KMS-11 (cell line): Measurements from ENCODE around the gene TMEM98.

Experiments used
- H2AFZ ChIP-seq: fragments of 200-600 bp; sonication (generic); 2 replicates; pipeline ENCODE4 v1.6.1; 2016; ENCODE audit warnings: antibody characterized with exemption, mixed run types, low read depth
- H3K27ac ChIP-seq: fragments of 200-600 bp; sonication (generic); 2 replicates; pipeline ENCODE4 v1.6.1; 2016; ENCODE audit warnings: mild to moderate bottlenecking, mixed run types
- H3K27me3 ChIP-seq: fragments of 200-600 bp; sonication (generic); 2 replicates; pipeline ENCODE4 v1.6.1; 2017; ENCODE audit warnings: mild to moderate bottlenecking, low read depth, mixed run types, moderate library complexity; ENCODE audit not compliant: insufficient read depth
- H3K36me3 ChIP-seq: fragments of 200-600 bp; sonication (generic); 2 replicates; pipeline ENCODE4 v1.6.1; 2017; ENCODE audit warnings: mild to moderate bottlenecking, mixed run types; ENCODE audit not compliant: insufficient read depth
- H3K4me1 ChIP-seq: fragments of 200-600 bp; sonication (generic); 2 replicates; pipeline ENCODE4 v1.6.1; 2016; ENCODE audit warnings: mild to moderate bottlenecking, low read depth, mixed run types; ENCODE audit not compliant: poor library complexity, severe bottlenecking
- H3K4me2 ChIP-seq: fragments of 200-600 bp; sonication (generic); 2 replicates; pipeline ENCODE4 v1.7.0; 2016; ENCODE audit warnings: mild to moderate bottlenecking, mixed run types
- H3K4me3 ChIP-seq: fragments of 200-600 bp; sonication (generic); IDR thresholded peaks from 2 replicates; pipeline ENCODE4 v1.6.1; 2017; ENCODE audit warnings: low read depth, low read length, mixed read lengths; ENCODE audit not compliant: insufficient read depth
- H3K79me2 ChIP-seq: fragments of 200-600 bp; sonication (generic); 2 replicates; pipeline ENCODE4 v1.6.1; 2016; ENCODE audit warnings: low read depth, mixed run types; ENCODE audit not compliant: insufficient read depth
- H3K9ac ChIP-seq: fragments of 200-600 bp; sonication (generic); 2 replicates; pipeline ENCODE4 v1.6.1; 2016; ENCODE audit warnings: mild to moderate bottlenecking, mixed run types
- H4K20me1 ChIP-seq: fragments of 200-600 bp; sonication (generic); 2 replicates; pipeline ENCODE4 v1.6.1; 2016; ENCODE audit warnings: mild to moderate bottlenecking, mixed run types; ENCODE audit not compliant: insufficient read depth
- CTCF ChIP-seq: fragments of 200-600 bp; sonication (generic); conservative IDR thresholded peaks from 2 replicates; pipeline ENCODE4 v1.6.1; 2017; ENCODE audit warnings: low read depth, mild to moderate bottlenecking, antibody characterized with exemption, low read length, moderate library complexity, mixed read lengths

TMEM98 gene

GRCh38 chr17:32956240-32956970 lies 28.5 kb downstream of the TMEM98 start:
- Histone ChIP-seq H2AFZ (no peak overlapping the region), H3K36me3 (no peaks in the 10 kb centered on the region), H3K4me2 (no peak overlapping the region), H3K79me2 (no peaks in the 10 kb centered on the region), H3K27ac (no peak overlapping the region), H3K27me3 (no peaks in the 10 kb centered on the region), H3K9ac (no peak overlapping the region), H3K4me1 (no peaks in the 10 kb centered on the region), H3K4me3 (no peak overlapping the region), H4K20me1 (no peaks in the 10 kb centered on the region)
- no peak for TF ChIP-seq CTCF

GRCh38 chr17:32958418-32958817 lies 30.5 kb downstream of the TMEM98 start:
- no peak overlapping the region for H3K27ac ChIP-seq
- H3K4me2 ChIP-seq = no peak overlapping the region
- no peaks in the 10 kb centered on the region for H3K36me3 ChIP-seq
- no peaks in the 10 kb centered on the region for H3K79me2 ChIP-seq
- H3K4me1 ChIP-seq = no peaks in the 10 kb centered on the region
- TF ChIP-seq CTCF = no peak
- no peaks in the 10 kb centered on the region for H3K27me3 ChIP-seq
- no peak overlapping the region for H3K9ac ChIP-seq
- no peak overlapping the region for H2AFZ ChIP-seq
- no peak overlapping the region for H3K4me3 ChIP-seq
- no peaks in the 10 kb centered on the region for H4K20me1 ChIP-seq

- Histone ChIP-seq H3K4me2 (no peak overlapping the region), H3K27me3 (no peaks in the 10 kb centered on the region), H3K4me1 (no peaks in the 10 kb centered on the region), H3K9ac (no peak overlapping the region), H4K20me1 (no peaks in the 10 kb centered on the region), H3K27ac (no peak overlapping the region), H3K79me2 (no peaks in the 10 kb centered on the region), H3K4me3 (no peak overlapping the region), H3K36me3 (no peaks in the 10 kb centered on the region), H2AFZ (no peak overlapping the region)
- no peak for TF ChIP-seq CTCF
Observed at GRCh38 chr17:32960815-32961214, 32.9 kb downstream of the TMEM98 start.

- H3K4me2 ChIP-seq = no peak overlapping the region
- no peak overlapping the region for H2AFZ ChIP-seq
- H3K4me1 ChIP-seq = no peaks in the 10 kb centered on the region
- no peaks in the 10 kb centered on the region for H3K79me2 ChIP-seq
- no peak overlapping the region for H3K9ac ChIP-seq
- H3K27ac ChIP-seq = no peak overlapping the region
- H3K27me3 ChIP-seq = no peaks in the 10 kb centered on the region
- no peak for TF ChIP-seq CTCF
- no peaks in the 10 kb centered on the region for H4K20me1 ChIP-seq
- H3K36me3 ChIP-seq = no peaks in the 10 kb centered on the region
- no peak overlapping the region for H3K4me3 ChIP-seq
Observed at GRCh38 chr17:32962320-32962711, 34.4 kb downstream of the TMEM98 start.
